ENCODE measurements around the gene HRNR. TPM values are rescaled to one million over a fixed set of nuclear protein-coding genes. Genes with fewer than 3 reads are reported as not detected.

The HRNR gene
- total RNA-seq, 1 donor from 2014 or later, result not detected

GRCh38 chr1:152191260-152191659 lies 32.7 kb downstream of the HRNR start:
- Mint-ChIP-seq H3K27ac (no peak overlapping the region), H3K27me3 (ENCODE audit: low read depth) (no peaks in the 10 kb centered on the region), H3K4me1 (no peaks in the 10 kb centered on the region), H3K36me3 (no peaks in the 10 kb centered on the region), H3K4me3 (no peak overlapping the region), H3K9me3 (peaks cover 42% of the 10 kb centered on the region)
- TF ChIP-seq CTCF (IDR thresholded peaks at IDR 0.05; ENCODE audit: unreplicated experiment), result no peak
- DNase-seq (ENCODE audit: low spot score in 2 of 2, unreplicated experiment in 2 of 2), result no peak

GRCh38 chr1:152190589-152190988 lies 33.4 kb downstream of the HRNR start:
- H3K27me3 Mint-ChIP-seq (ENCODE audit: low read depth), result no peaks in the 10 kb centered on the region
- no peaks in the 10 kb centered on the region for H3K36me3 Mint-ChIP-seq
- no peak overlapping the region for H3K27ac Mint-ChIP-seq
- TF ChIP-seq CTCF (IDR thresholded peaks at IDR 0.05; ENCODE audit: unreplicated experiment), result no peak
- H3K4me1 Mint-ChIP-seq, result no peaks in the 10 kb centered on the region
- H3K9me3 Mint-ChIP-seq, result peaks cover 40% of the 10 kb centered on the region
- H3K4me3 Mint-ChIP-seq, result no peak overlapping the region
- no peak for DNase-seq (ENCODE audit: low spot score in 2 of 2, unreplicated experiment in 2 of 2)

GRCh38 chr1:152189657-152190442 lies 34.1 kb downstream of the HRNR start:
- H3K36me3 Mint-ChIP-seq, result no peaks in the 10 kb centered on the region
- no peak overlapping the region for H3K4me3 Mint-ChIP-seq
- H3K4me1 Mint-ChIP-seq, result no peaks in the 10 kb centered on the region
- peak; percentile 46 for TF ChIP-seq CTCF (IDR thresholded peaks at IDR 0.05; ENCODE audit: unreplicated experiment)
- no peak for DNase-seq (ENCODE audit: low spot score in 2 of 2, unreplicated experiment in 2 of 2)
- no peaks in the 10 kb centered on the region for H3K27me3 Mint-ChIP-seq (ENCODE audit: low read depth)
- H3K9me3 Mint-ChIP-seq, result peaks cover 43% of the 10 kb centered on the region
- H3K27ac Mint-ChIP-seq, result no peak overlapping the region

GRCh38 chr1:152188673-152189591 lies 35.1 kb downstream of the HRNR start:
- Mint-ChIP-seq H3K4me1 (no peaks in the 10 kb centered on the region), H3K27me3 (ENCODE audit: low read depth) (no peaks in the 10 kb centered on the region), H3K36me3 (no peaks in the 10 kb centered on the region), H3K27ac (no peak overlapping the region), H3K4me3 (no peak overlapping the region), H3K9me3 (peaks cover 41% of the 10 kb centered on the region)
- DNase-seq (ENCODE audit: low spot score in 2 of 2, unreplicated experiment in 2 of 2), result no peak
- TF ChIP-seq CTCF (IDR thresholded peaks at IDR 0.05; ENCODE audit: unreplicated experiment), result peak; percentile 48

GRCh38 chr1:152186556-152187285 lies 37.3 kb downstream of the HRNR start:
- no peaks in the 10 kb centered on the region for H3K36me3 Mint-ChIP-seq
- no peak overlapping the region for H3K27ac Mint-ChIP-seq
- no peak overlapping the region for H3K4me3 Mint-ChIP-seq
- no peak for DNase-seq (ENCODE audit: low spot score in 2 of 2, unreplicated experiment in 2 of 2)
- H3K4me1 Mint-ChIP-seq, result no peaks in the 10 kb centered on the region
- H3K27me3 Mint-ChIP-seq (ENCODE audit: low read depth), result no peaks in the 10 kb centered on the region
- TF ChIP-seq CTCF (IDR thresholded peaks at IDR 0.05; ENCODE audit: unreplicated experiment), result no peak
- peaks cover 36% of the 10 kb centered on the region for H3K9me3 Mint-ChIP-seq

Data from mesothelial cell of epicardium (in vitro differentiated cells).